Progenitor cell of endocrine pancreas (in vitro differentiated cells): ENCODE data around the gene RTN4RL2. TPM values are rescaled to one million over a fixed set of nuclear protein-coding genes. Genes with fewer than 3 reads are reported as not detected.
A peak's percentile ranks its signal among the peaks of the same experiment; 100 is the strongest.

Experiments
- DNase-seq: peaks from one replicate; pipeline ENCODE4 v3.0.0; 2021; ENCODE audit warnings: low spot score; ENCODE audit not compliant: unreplicated experiment
- H3K27ac Mint-ChIP-seq: 2 replicates; pipeline ENCODE4 v1.8.0; 2021; ENCODE audit warnings: mild to moderate bottlenecking, moderate library complexity, mixed read lengths
- H3K27me3 Mint-ChIP-seq: 2 replicates; pipeline ENCODE4 v1.8.0; 2021; ENCODE audit warnings: mixed read lengths
- H3K36me3 Mint-ChIP-seq: 2 replicates; pipeline ENCODE4 v1.8.0; 2022; ENCODE audit warnings: mixed read lengths; ENCODE audit not compliant: insufficient read depth
- H3K4me1 Mint-ChIP-seq: 2 replicates; pipeline ENCODE4 v1.8.0; 2021; ENCODE audit warnings: low read depth, mixed read lengths
- H3K4me3 Mint-ChIP-seq: 2 replicates; pipeline ENCODE4 v1.8.0; 2021; ENCODE audit warnings: low read depth, mild to moderate bottlenecking, moderate library complexity, mixed read lengths
- H3K9me3 Mint-ChIP-seq: 2 replicates; pipeline ENCODE4 v1.8.0; 2021; ENCODE audit warnings: low read depth, mixed read lengths
- CTCF ChIP-seq: fragments of 200-600 bp; sonication (generic); IDR thresholded peaks from one replicate; pipeline ENCODE4 v1.5.0; 2021; ENCODE audit warnings: antibody characterized with exemption, mild to moderate bottlenecking; ENCODE audit not compliant: unreplicated experiment
- total RNA-seq: library from RNA; stranded (reverse); gene quantifications from 2 replicates; pipeline ENCODE4 v1.2.1, GENCODE V29; 2021

RTN4RL2 gene
- total RNA-seq, 1 donor from 2014 or later: 1.9 TPM

- Mint-ChIP-seq H3K36me3 (peaks cover 10% of the 10 kb centered on the region), H3K9me3 (no peaks in the 10 kb centered on the region)
Observed at GRCh38 chr11:57482782-57483561, 22.6 kb downstream of the RTN4RL2 start.

GRCh38 chr11:57483562-57483918, 23.2 kb downstream of the RTN4RL2 start:
- TF ChIP-seq CTCF: no peak
- H3K4me3 Mint-ChIP-seq: peak overlapping the region; percentile 60
- H3K9me3 Mint-ChIP-seq: no peaks in the 10 kb centered on the region
- H3K27ac Mint-ChIP-seq: no peak overlapping the region
- no peak for DNase-seq
- H3K36me3 Mint-ChIP-seq: peaks cover 14% of the 10 kb centered on the region
- H3K27me3 Mint-ChIP-seq: peaks cover 34% of the 10 kb centered on the region
- peaks cover 7% of the 10 kb centered on the region for H3K4me1 Mint-ChIP-seq

More at GRCh38 chr11:57482782-57483561, 22.6 kb downstream of the RTN4RL2 start:
- peaks cover 7% of the 10 kb centered on the region for H3K4me1 Mint-ChIP-seq
- peaks cover 38% of the 10 kb centered on the region for H3K27me3 Mint-ChIP-seq
- TF ChIP-seq CTCF: peak; percentile 84
- H3K27ac Mint-ChIP-seq: no peak overlapping the region
- peak overlapping the region; percentile 71 for H3K4me3 Mint-ChIP-seq
- peak; percentile 66 for DNase-seq

- peaks cover 33% of the 10 kb centered on the region for H3K27me3 Mint-ChIP-seq
- peaks cover 7% of the 10 kb centered on the region for H3K4me1 Mint-ChIP-seq
- H3K36me3 Mint-ChIP-seq: peaks cover 18% of the 10 kb centered on the region
- H3K27ac Mint-ChIP-seq: no peak overlapping the region
- no peak for TF ChIP-seq CTCF
- no peak overlapping the region for H3K4me3 Mint-ChIP-seq
- no peak for DNase-seq
- H3K9me3 Mint-ChIP-seq: no peaks in the 10 kb centered on the region
Observed at GRCh38 chr11:57484141-57484710, 23.9 kb downstream of the RTN4RL2 start.

- no peak for DNase-seq
- Mint-ChIP-seq H3K27me3 (peaks cover 24% of the 10 kb centered on the region), H3K27ac (no peak overlapping the region), H3K9me3 (no peaks in the 10 kb centered on the region), H3K4me1 (peaks cover 5% of the 10 kb centered on the region), H3K4me3 (no peak overlapping the region), H3K36me3 (peaks cover 18% of the 10 kb centered on the region)
- no peak for TF ChIP-seq CTCF
Observed at GRCh38 chr11:57485217-57485990, 25.1 kb downstream of the RTN4RL2 start.

GRCh38 chr11:57487021-57487778, 26.9 kb downstream of the RTN4RL2 start:
- Mint-ChIP-seq H3K27me3 (peaks cover 7% of the 10 kb centered on the region), H3K36me3 (peaks cover 20% of the 10 kb centered on the region), H3K9me3 (no peaks in the 10 kb centered on the region), H3K27ac (no peak overlapping the region), H3K4me3 (no peak overlapping the region), H3K4me1 (peaks cover 4% of the 10 kb centered on the region)
- DNase-seq: no peak
- no peak for TF ChIP-seq CTCF
